Measurements from ENCODE around the gene LGALS7B.
"Not testable (repeated sequence)": the region's sequence is repeated elsewhere in the genome, so short reads cannot be mapped to it uniquely, and the experiment has no call there.

DNA sequence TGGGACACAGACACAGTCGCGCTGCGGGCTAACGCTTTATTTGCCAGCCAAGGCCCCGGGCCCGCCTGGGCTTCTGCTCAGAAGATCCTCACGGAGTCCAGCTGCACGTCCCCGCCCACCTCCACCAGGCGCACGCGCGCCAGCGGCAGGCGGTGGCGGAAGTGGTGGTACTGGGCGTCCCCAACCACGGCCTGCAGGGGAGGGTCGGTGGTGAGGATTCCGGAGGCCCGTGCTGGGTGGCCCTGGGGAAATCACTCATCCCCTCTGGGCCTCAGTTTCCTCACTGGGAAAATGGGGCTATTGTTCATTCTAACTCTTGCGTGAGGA, 18.1 kb upstream of the LGALS7B start:
- TF ChIP-seq, protein P1, sequence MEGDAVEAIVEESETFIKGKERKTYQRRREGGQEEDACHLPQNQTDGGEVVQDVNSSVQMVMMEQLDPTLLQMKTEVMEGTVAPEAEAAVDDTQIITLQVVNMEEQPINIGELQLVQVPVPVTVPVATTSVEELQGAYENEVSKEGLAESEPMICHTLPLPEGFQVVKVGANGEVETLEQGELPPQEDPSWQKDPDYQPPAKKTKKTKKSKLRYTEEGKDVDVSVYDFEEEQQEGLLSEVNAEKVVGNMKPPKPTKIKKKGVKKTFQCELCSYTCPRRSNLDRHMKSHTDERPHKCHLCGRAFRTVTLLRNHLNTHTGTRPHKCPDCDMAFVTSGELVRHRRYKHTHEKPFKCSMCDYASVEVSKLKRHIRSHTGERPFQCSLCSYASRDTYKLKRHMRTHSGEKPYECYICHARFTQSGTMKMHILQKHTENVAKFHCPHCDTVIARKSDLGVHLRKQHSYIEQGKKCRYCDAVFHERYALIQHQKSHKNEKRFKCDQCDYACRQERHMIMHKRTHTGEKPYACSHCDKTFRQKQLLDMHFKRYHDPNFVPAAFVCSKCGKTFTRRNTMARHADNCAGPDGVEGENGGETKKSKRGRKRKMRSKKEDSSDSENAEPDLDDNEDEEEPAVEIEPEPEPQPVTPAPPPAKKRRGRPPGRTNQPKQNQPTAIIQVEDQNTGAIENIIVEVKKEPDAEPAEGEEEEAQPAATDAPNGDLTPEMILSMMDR (IDR thresholded peaks at IDR 0.05) = not testable (repeated sequence)
- not testable (repeated sequence) for TF ChIP-seq POLR2A, POLR2AphosphoS5 (IDR thresholded peaks at IDR 0.05)
